Astrocyte (in vitro differentiated cells and primary cell): ENCODE results near the gene CCDC9.

Source experiments
- EZH2 ChIP-seq: IDR thresholded peaks from 2 replicates; pipeline ENCODE4 v1.6.1; 2012; ENCODE audit warnings: mild to moderate bottlenecking, low read length, inconsistent platforms; ENCODE audit not compliant: insufficient read depth
- TF ChIP-seq, protein P1 (sequence below): IDR thresholded peaks from 2 replicates; pipeline ENCODE4 v1.5.1; 2011; ENCODE audit warnings: low read depth, mild to moderate bottlenecking, inconsistent platforms, low read length, moderate library complexity; ENCODE audit not compliant: insufficient read depth

DNA sequence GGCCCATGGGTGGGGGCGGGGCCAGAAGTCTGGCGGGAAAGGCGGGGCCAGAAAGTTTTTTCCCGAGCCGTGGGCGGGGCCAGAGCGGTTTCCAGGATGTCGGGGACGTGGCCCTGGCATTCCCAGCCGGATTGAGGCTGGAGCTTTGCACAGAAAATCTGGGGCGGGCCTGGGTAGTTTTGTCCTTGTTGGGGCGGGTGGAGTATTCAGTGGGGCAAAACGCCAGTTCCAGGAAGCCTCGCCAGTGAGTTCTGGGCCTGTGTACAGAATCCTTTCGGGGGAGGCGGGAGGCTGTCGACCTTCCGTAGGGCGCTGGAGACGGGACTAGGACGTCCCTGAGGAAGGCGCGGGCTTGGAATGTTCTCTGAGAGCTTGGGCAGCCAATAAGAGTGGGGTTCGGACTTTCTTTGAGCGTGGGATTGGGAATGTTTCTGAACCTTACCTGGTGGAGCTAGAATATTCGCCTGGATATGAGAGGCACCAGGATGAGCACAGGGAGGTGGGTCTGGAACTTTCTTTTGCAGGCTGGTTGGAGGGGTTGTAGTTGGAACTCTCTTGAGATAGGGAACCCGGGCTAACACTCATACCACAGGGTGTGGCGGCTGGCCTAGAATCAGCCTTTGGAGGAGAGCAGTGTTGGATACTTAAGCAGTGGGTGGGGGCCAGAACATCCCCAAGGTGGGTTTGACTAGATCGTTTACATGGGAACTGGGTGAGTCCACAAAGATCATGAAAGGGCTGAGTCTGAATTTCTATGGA lies 1.3 kb downstream of the CCDC9 start:
- TF ChIP-seq, protein P1, sequence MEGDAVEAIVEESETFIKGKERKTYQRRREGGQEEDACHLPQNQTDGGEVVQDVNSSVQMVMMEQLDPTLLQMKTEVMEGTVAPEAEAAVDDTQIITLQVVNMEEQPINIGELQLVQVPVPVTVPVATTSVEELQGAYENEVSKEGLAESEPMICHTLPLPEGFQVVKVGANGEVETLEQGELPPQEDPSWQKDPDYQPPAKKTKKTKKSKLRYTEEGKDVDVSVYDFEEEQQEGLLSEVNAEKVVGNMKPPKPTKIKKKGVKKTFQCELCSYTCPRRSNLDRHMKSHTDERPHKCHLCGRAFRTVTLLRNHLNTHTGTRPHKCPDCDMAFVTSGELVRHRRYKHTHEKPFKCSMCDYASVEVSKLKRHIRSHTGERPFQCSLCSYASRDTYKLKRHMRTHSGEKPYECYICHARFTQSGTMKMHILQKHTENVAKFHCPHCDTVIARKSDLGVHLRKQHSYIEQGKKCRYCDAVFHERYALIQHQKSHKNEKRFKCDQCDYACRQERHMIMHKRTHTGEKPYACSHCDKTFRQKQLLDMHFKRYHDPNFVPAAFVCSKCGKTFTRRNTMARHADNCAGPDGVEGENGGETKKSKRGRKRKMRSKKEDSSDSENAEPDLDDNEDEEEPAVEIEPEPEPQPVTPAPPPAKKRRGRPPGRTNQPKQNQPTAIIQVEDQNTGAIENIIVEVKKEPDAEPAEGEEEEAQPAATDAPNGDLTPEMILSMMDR, result no peak
- TF ChIP-seq EZH2, result no peak
